ENCODE results near the gene BCAP29. TPM values are rescaled to one million over a fixed set of nuclear protein-coding genes. Genes with fewer than 3 reads are reported as not detected.
A peak's percentile ranks its signal among the peaks of the same experiment; 100 is the strongest.

BCAP29 gene
- polyA plus RNA-seq, 1 experiment: 20.3 TPM

DNA sequence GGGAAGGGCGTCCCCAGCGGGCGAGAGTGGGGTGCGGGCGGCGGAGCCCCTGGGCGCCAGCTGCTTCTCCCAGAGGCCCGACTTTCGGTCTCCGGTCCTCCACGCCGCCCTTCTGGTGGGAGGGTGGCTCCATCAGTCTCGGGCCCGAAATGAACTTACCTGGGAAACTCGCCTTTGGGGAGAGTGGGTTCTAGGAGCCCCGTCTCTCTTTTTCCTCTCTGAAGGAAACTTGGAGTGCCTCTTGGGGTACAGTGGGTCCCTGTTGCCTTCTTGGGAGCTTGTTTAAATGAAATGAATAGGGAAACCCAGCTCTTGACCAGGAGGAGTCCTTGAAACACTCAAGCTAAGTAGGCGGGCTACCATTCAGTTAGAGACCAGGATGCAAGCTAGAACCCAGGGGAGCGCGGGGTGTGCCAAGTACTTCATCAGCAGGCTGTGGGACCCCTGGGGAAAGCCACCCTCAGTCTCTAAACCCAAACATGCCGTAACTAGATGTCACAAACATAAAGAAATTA lies 81.9 kb downstream of the BCAP29 start:
- ChIA-PET CTCF (interaction anchor here (1.0 to 1.1 kb wide), 3 partner anchors 10 to 58 kb away, joined by 3 to 4 read pairs (median 3); no protein-coding TSS in a partner anchor), POLR2A (no interaction called here)
- H3K27me3 ChIP-seq (ENCODE audit: control insufficient read depth, insufficient read depth, low read length): peaks cover 16% of the 10 kb centered on the region
- DNase-seq (ENCODE audit: low read depth): no peak
- H3K36me3 ChIP-seq (ENCODE audit: control insufficient read depth, insufficient read depth, low read length): no peaks in the 10 kb centered on the region
- peak overlapping the region; percentile 54 for H3K4me3 ChIP-seq (ENCODE audit: low read depth, low read length)
- no peak; the same call in 1 of the 2 replicates for TF ChIP-seq CTCF (IDR thresholded peaks at IDR 0.05; ENCODE audit: insufficient read depth, low read depth, low read length)

DNA sequence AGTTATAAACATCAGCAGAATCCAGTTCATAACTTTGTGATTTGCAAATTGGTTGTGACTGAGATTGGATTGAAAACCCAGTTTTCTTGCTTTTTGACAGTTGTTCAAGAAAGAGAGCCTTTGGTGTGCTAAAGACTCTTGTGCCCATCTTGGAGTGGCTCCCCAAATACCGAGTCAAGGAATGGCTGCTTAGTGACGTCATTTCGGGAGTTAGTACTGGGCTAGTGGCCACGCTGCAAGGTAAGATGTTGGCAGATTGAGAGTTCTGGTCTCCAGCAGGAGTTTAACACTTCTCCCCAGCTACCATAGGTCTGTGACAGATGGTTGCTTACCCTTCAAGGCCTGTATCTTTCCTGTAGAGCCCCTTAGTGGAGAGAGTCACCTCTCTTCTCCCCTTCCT lies 83.2 kb downstream of the BCAP29 start:
- H3K27me3 ChIP-seq (ENCODE audit: control insufficient read depth, insufficient read depth, low read length): peaks cover 16% of the 10 kb centered on the region
- no peak for DNase-seq (ENCODE audit: low read depth)
- no peaks in the 10 kb centered on the region for H3K36me3 ChIP-seq (ENCODE audit: control insufficient read depth, insufficient read depth, low read length)
- TF ChIP-seq CTCF (IDR thresholded peaks at IDR 0.05; ENCODE audit: insufficient read depth, low read depth, low read length): no peak
- POLR2A ChIA-PET: no interaction called here
- CTCF ChIA-PET: no interaction called here
- no peak overlapping the region for H3K4me3 ChIP-seq (ENCODE audit: low read depth, low read length)

DNA sequence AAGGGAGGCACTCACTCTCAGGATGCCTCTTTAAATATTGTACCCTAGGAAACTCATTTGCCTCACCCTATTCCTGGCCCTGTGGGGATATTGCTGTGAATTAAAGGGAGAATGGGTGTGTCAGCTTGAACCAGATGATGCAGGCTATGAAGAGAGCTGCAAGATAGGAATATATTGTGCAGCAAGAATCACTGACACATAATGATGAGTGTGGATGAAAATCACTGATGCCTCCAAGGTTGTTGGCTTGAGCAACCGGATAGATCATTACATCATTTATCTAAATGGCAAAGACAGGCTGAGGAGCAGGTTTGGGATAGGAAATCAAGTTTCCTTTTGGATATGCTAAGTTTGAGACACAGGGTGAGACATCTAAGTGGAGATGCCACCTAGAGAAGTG lies 86.7 kb downstream of the BCAP29 start:
- no peak for TF ChIP-seq CTCF (IDR thresholded peaks at IDR 0.05; ENCODE audit: insufficient read depth, low read depth, low read length)
- peaks cover 6% of the 10 kb centered on the region for H3K27me3 ChIP-seq (ENCODE audit: control insufficient read depth, insufficient read depth, low read length)
- DNase-seq (ENCODE audit: low read depth): no peak
- H3K4me3 ChIP-seq (ENCODE audit: low read depth, low read length): no peak overlapping the region
- no peaks in the 10 kb centered on the region for H3K36me3 ChIP-seq (ENCODE audit: control insufficient read depth, insufficient read depth, low read length)
- POLR2A ChIA-PET: no interaction called here
- CTCF ChIA-PET: no interaction called here

DNA sequence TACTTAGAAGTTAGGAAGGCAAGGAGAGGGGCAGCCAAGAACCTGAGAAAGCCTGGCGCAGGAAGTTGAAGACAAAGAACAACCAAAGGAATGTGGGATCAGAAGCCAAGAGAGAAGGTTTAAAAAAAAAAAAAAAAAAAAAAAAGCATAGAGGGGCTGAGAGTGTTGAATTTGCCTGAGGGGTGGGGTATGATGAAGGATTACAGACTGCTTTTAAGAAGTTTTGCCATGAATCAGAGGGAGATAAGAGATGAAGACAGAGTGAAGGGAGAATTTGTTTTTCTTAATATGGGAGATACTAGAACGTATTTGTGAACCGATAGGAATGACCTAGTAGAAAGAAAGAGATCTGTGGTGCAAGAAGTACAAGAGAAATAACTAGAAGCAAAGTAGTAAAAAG lies 87.3 kb downstream of the BCAP29 start:
- DNase-seq (ENCODE audit: low read depth): no peak
- CTCF ChIA-PET: no interaction called here

GRCh38 chr7:107668296-107668695 lies 88.2 kb downstream of the BCAP29 start:
- Histone ChIP-seq H3K36me3 (ENCODE audit: control insufficient read depth, insufficient read depth, low read length) (no peaks in the 10 kb centered on the region), H3K27me3 (ENCODE audit: control insufficient read depth, insufficient read depth, low read length) (peaks cover 2% of the 10 kb centered on the region), H3K4me3 (ENCODE audit: low read depth, low read length) (no peak overlapping the region)
- CTCF ChIA-PET: no interaction called here
- POLR2A ChIA-PET: no interaction called here
- TF ChIP-seq CTCF (IDR thresholded peaks at IDR 0.05; ENCODE audit: insufficient read depth, low read depth, low read length): no peak
- DNase-seq (ENCODE audit: low read depth): no peak

More for the DNA sequence above, 87.3 kb downstream of the BCAP29 start:
- Histone ChIP-seq H3K36me3 (ENCODE audit: control insufficient read depth, insufficient read depth, low read length) (no peaks in the 10 kb centered on the region), H3K4me3 (ENCODE audit: low read depth, low read length) (no peak overlapping the region), H3K27me3 (ENCODE audit: control insufficient read depth, insufficient read depth, low read length) (peaks cover 2% of the 10 kb centered on the region)
- POLR2A ChIA-PET: interaction anchor here (0.5 kb wide), 1 partner anchor 32 kb away, joined by 3 read pairs; no protein-coding TSS in a partner anchor
- TF ChIP-seq CTCF (IDR thresholded peaks at IDR 0.05; ENCODE audit: insufficient read depth, low read depth, low read length): no peak

Small RNAs within 50 kb of the gene (small RNA-seq; reads per million reads assigned to genes)
- gene BANF1P5 (ENCODE audit: insufficient read length, low read depth, low replicate concordance) (not detected), gene RF01233 (ENCODE audit: insufficient read length, low read depth, low replicate concordance) (not detected)

Other genes starting within 250 kb of the BCAP29 start
- gene GPR22, start 110.2 kb upstream of the BCAP29 start, polyA plus RNA-seq (2011; rRNA removed): not detected in 2 replicates
- 20.5 and 44.2 TPM in 2 replicates for gene COG5, start 16.3 kb upstream of the BCAP29 start, polyA plus RNA-seq (2011; rRNA removed)
- 2.2 and 4.5 TPM in 2 replicates for gene DUS4L, start 16.3 kb upstream of the BCAP29 start, polyA plus RNA-seq (2011; rRNA removed)
- gene SLC26A4, start 80.6 kb downstream of the BCAP29 start, polyA plus RNA-seq (2011; rRNA removed): 0.12 and 0.25 TPM in 2 replicates
- 12.2 and 13.9 TPM in 2 replicates for gene CBLL1, start 163.9 kb downstream of the BCAP29 start, polyA plus RNA-seq (2011; rRNA removed)
- not detected in 2 replicates for gene SLC26A3, start 223.0 kb downstream of the BCAP29 start, polyA plus RNA-seq (2011; rRNA removed)

All from BJ (cell line).